Measurements from ENCODE around the gene CSRP3. TPM values are rescaled to one million over a fixed set of nuclear protein-coding genes. Genes with fewer than 3 reads are reported as not detected.
A peak's percentile ranks its signal among the peaks of the same experiment; 100 is the strongest.

CSRP3 gene
- total RNA-seq = not detected

GRCh38 chr11:19201737-19202605, at the start of gene CSRP3:
CSRP3 (minus strand) TSS chr11:19201983; CDS start chr11:19192448, 9,535 bp downstream.
- Histone ChIP-seq H3K27me3 (no peaks in the 10 kb centered on the region), H3K27ac (no peak within 1 kb of the TSS), H3K36me3 (no peaks in the 10 kb centered on the region), H3K4me3 (no peak within 1 kb of the TSS), H3K9me3 (no peaks in the 10 kb centered on the region), H3K4me1 (peaks cover 0 to 6% of the 10 kb centered on the region in 2 donors)
- TF ChIP-seq POLR2AphosphoS5 (IDR thresholded peaks at IDR 0.05) (no peak), CTCF (IDR thresholded peaks at IDR 0.05) (no peak), POLR2A (IDR thresholded peaks at IDR 0.05) (no peak)
- no peak for DNase-seq (ENCODE audit: low spot score in 2 of 2)
- intact Hi-C loops (cut with DNase I; ENCODE audit: low total_unique reads) = no loop called here

- DNase-seq (ENCODE audit: low spot score in 2 of 2) = no peak
- TF ChIP-seq POLR2A (IDR thresholded peaks at IDR 0.05) (no peak), POLR2AphosphoS5 (IDR thresholded peaks at IDR 0.05) (no peak), CTCF (IDR thresholded peaks at IDR 0.05) (no peak)
- no peaks in the 10 kb centered on the region for H3K4me1 ChIP-seq
- no peaks in the 10 kb centered on the region for H3K27me3 ChIP-seq
- no peaks in the 10 kb centered on the region for H3K9me3 ChIP-seq
- no peak overlapping the region for H3K27ac ChIP-seq
- H3K4me3 ChIP-seq = no peak overlapping the region
- intact Hi-C loops (cut with DNase I; ENCODE audit: low total_unique reads) = no loop called here
- no peaks in the 10 kb centered on the region for H3K36me3 ChIP-seq
Measured at GRCh38 chr11:19251577-19251976, 49.8 kb upstream of the CSRP3 start.

- H3K36me3 ChIP-seq = no peaks in the 10 kb centered on the region
- intact Hi-C loops (cut with DNase I; ENCODE audit: low total_unique reads) = no loop called here
- H3K27me3 ChIP-seq = peaks cover 4 to 15% of the 10 kb centered on the region in 2 donors
- TF ChIP-seq POLR2AphosphoS5 (IDR thresholded peaks at IDR 0.05) (no peak), POLR2A (IDR thresholded peaks at IDR 0.05) (no peak), CTCF (IDR thresholded peaks at IDR 0.05) (no peak)
- no peaks in the 10 kb centered on the region for H3K9me3 ChIP-seq
- H3K4me3 ChIP-seq = no peak overlapping the region
- H3K27ac ChIP-seq = no peak overlapping the region
- H3K4me1 ChIP-seq = peaks cover 2 to 4% of the 10 kb centered on the region in 2 donors
- DNase-seq (ENCODE audit: low spot score in 2 of 2) = no peak
Measured at GRCh38 chr11:19246816-19247215, 45.0 kb upstream of the CSRP3 start.

- Histone ChIP-seq H3K9me3 (no peaks in the 10 kb centered on the region), H3K4me1 (peaks cover 9% of the 10 kb centered on the region in 2 donors), H3K4me3 (no peak overlapping the region), H3K36me3 (no peaks in the 10 kb centered on the region), H3K27ac (no peak overlapping the region), H3K27me3 (peaks cover 11 to 30% of the 10 kb centered on the region in 2 donors)
- DNase-seq (ENCODE audit: low spot score in 2 of 2) = no peak
- TF ChIP-seq POLR2A (IDR thresholded peaks at IDR 0.05) = no peak
- no peak for TF ChIP-seq CTCF (IDR thresholded peaks at IDR 0.05)
- TF ChIP-seq POLR2AphosphoS5 (IDR thresholded peaks at IDR 0.05) = no peak
- intact Hi-C loops (cut with DNase I; ENCODE audit: low total_unique reads) = no loop called here
Measured at GRCh38 chr11:19245351-19245750, 43.6 kb upstream of the CSRP3 start.

GRCh38 chr11:19244621-19245020, 42.8 kb upstream of the CSRP3 start:
- no peak for TF ChIP-seq POLR2A (IDR thresholded peaks at IDR 0.05)
- no peak for TF ChIP-seq POLR2AphosphoS5 (IDR thresholded peaks at IDR 0.05)
- TF ChIP-seq CTCF (IDR thresholded peaks at IDR 0.05) = no peak
- peak overlapping the region in 1 of 2 donors; percentile 21 for H3K27ac ChIP-seq
- peaks cover 11 to 33% of the 10 kb centered on the region in 2 donors for H3K27me3 ChIP-seq
- DNase-seq (ENCODE audit: low spot score in 2 of 2) = no peak
- H3K36me3 ChIP-seq = no peaks in the 10 kb centered on the region
- H3K4me3 ChIP-seq = no peak overlapping the region
- no peaks in the 10 kb centered on the region for H3K9me3 ChIP-seq
- H3K4me1 ChIP-seq = peaks cover 9% of the 10 kb centered on the region in 2 donors
- intact Hi-C loops (cut with DNase I; ENCODE audit: low total_unique reads) = no loop called here
